ENCODE data around the gene CEP41.
"Not testable (repeated sequence)": the region's sequence is repeated elsewhere in the genome, so short reads cannot be mapped to it uniquely, and the experiment has no call there.

CEP41 gene

DNA sequence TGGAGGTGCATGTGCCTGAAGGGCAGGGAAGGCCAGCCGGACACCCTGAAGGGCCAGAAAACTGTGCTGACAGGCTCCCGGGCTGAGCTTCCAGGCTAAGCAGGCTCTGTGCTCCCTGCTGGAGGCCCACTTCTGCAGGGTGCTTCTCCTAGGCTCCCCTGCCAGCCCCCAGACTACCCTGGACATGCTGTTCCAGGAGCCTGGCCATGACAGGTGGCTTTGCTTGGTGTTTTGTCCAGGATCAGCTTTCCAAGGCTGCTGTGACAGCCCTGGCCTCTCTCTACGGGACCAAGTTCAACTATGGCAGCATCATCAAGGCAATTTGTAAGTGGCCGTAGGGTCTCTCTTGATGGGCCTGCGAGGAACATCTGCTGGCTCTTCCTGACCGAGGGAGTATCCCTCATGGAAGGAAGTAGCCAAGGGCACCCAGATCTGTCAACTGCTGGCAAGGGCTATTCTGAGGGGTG is 55.2 kb downstream of the CEP41 start:
- no peak for DNase-seq

DNA sequence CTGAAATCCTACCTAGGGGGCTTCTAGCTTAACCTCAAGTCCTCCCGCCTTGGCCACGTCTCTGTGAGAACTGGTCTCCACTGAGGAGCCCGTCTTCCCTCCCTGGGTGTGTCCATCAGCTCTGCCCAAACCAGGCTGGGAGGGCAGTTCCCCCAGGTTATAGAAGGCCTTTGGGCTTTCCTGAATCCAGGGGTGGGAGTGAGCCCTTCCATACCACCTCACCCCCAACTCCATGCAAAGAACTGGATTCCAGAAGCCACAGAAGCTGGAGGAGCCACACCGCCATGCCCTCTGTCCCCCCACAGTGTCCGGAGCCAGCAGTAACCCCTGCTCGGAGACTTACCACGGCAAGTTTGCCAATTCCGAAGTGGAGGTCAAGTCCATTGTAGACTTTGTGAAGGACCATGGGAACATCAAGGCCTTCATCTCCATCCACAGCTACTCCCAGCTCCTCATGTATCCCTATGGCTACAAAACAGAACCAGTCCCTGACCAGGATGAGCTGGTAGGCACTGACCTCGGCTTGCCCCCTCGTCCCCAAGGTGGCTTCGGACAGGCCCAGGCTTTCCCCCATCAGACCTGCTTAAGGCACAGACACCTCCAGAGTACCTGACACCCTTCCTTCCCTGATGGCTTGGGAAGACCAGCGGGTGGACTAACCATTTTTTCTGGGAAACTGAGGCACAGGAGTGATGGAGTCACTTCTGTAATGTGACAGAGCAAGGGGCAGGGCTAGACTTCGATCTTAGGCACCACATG is 55.8 kb downstream of the CEP41 start:
- DNase-seq = no peak

DNA sequence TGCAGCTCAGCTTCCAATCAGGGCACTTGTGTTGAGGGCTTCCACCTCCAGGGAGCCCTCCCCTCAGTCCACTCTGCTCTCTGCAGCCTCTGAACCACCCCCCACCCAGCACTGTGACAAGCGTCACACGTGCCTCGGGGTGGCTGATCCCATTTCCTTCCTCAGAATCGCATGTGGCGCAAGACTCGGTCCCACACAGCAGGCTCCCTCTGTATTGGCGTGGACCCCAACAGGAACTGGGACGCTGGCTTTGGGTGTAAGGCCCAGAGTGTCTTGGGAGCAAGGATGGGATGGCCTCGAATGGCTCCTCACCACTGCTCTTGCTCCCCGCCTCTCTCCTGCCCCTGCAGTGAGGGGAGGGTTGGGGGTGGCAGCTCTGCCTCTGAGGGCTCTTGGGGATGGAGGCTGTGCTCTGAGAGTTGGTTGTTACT is 56.4 kb downstream of the CEP41 start:
- no peak for DNase-seq

DNA sequence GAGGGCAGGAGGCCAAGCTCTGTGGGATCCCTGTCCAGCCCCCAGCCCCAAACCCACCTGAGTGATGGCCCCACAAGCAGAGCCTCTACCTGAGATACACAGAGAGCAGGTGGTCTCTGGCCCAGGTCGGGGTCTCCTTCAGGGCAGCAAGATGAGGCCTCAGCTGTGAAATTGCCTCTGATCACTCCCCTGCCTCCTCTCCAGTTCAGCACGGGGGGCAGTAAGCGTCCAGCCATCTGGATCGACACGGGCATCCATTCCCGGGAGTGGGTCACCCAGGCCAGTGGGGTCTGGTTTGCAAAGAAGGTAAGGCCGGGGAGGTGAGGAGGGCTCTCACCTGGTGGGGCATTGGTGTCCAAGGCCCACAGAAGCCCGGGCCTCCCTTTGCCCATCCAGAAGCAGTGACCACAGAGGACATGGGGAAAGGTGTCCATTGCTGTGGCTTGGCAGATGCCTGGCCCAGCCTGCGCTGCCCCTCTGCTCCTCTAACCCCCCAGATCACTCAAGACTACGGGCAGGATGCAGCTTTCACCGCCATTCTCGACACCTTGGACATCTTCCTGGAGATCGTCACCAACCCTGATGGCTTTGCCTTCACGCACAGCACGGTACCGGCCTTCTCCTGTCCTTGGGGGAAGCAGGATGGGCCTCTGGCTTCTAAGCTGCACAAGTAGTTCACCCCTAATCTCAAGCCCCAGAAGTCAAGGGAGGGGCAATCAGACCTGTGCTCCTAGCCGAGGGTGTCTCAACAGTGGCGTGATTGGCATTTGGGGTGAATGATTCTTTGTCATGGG is 57.4 kb downstream of the CEP41 start:
- DNase-seq = no peak

DNA sequence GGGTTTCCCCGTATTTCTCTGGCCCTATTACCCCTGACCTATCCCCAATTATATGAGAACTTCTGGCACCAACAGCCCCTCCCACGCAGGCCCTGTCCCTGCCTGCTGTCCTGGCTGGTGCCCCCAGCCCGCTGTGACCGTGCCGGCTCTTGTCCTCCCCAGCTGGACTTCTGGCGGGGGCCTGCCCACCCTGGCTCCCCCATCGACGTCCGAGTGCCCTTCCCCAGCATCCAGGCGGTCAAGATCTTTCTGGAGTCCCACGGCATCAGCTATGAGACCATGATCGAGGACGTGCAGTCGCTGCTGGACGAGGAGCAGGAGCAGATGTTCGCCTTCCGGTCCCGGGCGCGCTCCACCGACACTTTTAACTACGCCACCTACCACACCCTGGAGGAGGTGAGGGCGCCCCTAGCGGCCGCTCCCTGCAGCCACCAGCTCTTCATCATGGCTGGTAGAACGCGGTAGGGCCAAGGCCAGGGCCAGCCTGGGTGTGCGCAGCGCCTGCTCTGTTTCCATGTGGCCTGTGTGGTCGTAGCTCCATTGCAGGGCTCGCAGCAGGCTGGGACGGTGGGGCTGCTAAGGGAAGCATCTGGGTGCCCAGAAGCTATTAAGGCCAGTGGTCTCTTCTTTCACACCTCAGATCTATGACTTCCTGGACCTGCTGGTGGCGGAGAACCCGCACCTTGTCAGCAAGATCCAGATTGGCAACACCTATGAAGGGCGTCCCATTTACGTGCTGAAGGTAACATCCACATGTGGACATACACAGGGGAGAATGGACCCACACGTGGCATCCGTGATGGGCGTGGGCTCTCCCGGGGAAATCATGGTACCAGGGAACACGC is 59.1 kb downstream of the CEP41 start:
- no peak for DNase-seq

DNA sequence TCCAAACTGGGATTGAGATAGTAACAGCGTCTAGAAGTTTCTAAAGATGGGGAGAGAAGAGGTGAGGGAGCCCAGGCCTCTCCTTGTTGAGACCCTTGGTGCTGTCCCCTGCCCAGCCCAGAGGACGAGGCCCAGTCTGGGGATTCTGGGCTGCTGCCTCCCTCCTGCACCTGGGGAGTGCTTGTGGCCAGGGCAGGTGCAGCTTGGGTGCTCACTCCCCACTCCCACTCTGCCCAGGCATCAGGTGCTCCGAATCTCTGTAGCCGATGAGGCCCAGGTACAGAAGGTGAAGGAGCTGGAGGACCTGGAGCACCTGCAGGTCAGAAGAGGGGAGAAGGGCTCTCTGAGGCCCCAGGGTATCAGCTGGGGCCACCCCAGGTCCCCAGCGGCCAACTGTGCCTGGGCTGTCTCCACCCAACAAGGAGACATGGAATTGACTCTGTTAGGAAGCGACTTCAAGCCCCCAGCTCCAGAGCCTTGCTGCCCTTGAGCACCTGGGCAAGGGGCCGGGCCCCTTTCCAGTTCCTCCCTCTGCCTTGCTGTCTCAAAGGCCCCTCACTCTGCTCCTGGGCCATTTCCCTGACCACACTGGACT is 59.9 kb downstream of the CEP41 start:
- DNase-seq = no peak

DNA sequence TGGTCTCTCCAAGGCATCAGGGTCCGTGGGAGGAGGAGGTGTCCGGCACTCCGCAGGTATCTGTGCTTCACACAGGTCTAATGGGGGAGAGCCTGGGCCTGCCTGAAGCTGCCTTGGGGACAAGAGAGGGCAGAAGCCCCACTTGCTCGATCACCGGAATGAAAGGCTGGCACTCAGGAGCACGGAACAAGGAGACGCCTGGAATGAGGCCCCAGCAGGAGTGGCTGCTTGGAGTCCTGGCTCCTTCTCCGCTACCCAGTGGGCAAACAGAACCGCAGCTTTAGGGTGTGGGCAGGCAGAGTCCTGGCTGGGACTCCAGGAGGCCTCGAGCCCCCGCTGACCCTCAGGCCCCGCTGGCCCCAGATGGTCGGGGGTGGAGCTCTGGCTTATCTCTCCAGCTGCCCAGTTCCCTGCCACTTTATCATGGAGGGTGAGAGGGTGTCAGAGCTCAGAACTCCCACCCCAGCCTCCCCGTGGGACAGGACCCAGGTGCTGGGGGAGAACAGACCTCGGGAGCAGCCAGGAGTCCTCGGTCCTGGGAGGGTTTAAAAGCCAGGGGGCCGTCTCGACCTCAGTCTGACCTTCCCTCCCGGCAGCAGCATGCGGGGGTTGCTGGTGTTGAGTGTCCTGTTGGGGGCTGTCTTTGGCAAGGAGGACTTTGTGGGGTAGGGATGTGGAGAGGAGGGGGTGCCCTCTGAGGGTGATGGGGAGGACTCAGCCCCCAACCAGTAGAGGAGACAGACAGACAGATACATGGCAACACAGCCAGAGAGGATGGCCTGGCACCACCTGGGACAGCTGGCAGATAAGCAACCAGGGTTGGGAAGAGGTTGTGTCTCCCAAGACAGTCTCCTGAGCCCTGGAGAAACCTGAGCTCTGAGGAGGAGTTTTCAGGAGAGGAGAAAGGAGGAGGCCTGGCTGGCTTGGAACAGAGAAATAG is 60.6 kb downstream of the CEP41 start, which contains the start of gene CPA1:
Gene CPA1, plus strand, starts transcription at position 574 of the 940 bp plus-strand sequence. Its CDS starts 27 bp downstream, at position 601.
- no peak for DNase-seq

DNA sequence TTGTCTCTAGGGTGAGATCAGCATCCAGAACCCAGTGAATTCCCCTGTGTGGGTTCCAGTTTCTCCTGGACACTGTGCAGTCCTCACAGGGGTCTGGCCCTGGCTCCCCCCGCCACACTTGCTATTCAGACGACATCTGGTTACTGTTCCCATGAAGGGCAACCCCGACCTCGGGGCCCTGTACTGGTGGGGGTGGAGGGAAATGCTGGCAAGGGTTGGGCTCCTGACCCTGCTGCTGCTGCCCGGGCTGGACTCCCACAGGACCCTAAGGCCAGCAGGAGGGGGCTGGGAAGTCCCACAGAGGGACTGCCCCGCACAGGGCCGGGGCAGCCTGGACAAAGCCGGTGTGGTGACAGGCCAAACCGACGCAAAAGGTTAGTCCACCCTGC is 61.3 kb downstream of the CEP41 start:
- no peak for DNase-seq

DNA sequence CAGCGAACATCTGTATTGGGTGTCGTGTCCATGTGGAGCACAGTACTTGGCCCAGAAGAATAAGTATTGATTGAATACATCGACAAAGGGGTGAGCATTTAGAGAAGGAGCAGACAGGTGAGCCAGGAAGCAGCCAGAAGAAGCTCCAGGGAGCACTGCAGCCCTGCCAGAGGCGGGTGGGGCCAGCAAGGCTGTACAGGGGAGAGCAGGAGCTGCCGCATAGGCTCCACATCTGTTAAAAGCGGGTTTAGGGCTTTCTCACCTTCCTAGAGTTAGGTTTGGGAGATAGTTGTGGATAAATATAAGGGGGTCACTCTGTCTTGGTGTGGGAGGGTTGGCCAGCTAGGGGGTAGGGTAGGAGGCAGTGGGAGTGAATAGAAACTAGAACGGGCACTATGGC is 61.8 kb downstream of the CEP41 start:
- no peak for DNase-seq

DNA sequence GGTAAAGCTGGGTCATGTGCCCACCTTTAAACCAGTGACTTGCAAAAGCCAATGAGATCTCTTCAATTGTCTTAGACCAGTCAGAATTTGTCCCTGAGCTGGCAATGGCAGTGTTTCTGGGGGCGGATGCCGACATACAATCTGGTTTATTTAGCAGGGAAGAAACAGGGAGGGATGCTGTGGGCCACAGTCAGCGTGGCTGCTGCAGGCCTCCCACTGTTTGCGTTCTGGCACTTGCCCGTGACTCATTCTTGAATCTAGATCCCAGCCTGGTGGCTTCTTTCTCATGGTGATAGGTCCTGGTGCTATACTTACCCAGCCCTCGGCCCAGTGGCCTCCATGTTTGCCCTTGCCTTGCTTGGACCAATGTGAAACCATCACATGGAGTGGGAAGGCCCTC is 63.6 kb downstream of the CEP41 start:
- DNase-seq = no peak

DNA sequence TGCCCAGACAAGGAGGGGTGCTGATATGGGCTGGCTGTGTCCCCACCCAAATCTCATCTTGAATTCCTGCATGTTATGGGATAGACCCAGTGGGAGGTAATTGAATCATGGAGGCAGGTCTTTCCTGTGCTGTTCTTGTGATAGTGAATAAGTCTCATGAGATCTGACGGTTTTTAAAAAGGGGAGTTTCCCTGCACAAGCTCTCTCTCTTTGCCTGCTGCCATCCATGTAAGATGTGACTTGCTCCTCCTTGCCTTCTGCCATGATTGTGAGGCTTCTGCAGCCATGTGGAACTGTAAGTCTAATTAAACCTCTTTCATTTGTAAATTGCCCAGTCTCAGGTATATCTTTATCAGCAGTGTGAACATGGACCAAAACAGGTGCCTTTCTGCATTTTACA is 64.4 kb downstream of the CEP41 start:
- DNase-seq = not testable (repeated sequence)

DNA sequence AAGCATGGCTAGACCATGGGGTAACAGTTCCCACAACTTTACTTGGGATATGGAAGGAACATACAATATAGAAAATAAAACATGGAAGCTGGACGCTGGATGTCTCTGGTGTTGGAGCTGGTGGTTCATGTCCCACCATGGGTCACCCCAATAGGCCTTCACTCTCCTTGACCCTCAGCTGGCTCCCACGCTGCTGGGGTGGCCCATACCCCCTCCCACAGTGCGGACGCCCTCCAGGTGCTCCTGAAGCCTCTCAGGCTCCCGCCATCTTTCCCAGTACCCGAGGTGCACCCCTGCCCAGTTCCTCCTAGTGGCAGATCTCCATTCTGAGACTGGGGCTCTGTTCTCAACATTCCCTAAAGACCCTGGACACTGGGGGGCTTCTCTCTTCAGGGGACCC is 66.3 kb downstream of the CEP41 start:
- DNase-seq = no peak

DNA sequence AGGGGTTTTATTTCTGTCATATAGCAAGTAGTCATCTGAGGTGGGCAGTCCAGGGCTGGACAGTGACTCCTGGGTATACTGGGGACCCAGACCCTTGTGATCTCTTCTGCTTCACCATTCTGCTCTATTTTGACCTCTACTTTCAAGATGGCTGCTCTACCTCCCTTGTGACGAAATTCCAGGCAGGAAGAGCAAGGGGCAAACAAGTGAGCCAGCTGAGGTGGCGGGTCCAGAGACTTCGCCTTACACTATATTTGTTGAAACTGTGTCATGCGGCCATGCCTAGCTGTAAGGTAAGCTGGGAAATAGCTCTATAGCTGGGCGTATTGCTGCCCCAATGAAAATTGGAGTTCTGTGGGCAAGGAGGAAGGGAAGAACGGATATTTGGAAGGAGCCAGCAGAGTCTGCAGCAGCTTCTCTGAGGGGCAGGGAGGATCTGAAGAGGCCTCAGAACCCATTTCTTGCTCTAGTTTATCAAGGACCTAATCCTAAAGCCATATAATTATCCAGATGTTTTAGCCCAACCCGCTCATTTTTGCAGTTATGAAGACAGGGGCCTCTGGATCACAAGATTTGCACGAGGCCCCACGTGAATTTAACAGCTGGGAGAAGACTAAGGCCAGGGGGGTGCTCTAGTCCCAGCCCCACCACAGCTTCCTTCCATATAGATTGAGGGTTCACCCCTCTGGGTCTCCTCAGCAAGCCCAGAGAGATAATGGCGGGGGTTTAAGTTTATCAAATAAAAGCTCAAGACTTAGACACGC is 68.2 kb downstream of the CEP41 start:
- no peak for DNase-seq

DNA sequence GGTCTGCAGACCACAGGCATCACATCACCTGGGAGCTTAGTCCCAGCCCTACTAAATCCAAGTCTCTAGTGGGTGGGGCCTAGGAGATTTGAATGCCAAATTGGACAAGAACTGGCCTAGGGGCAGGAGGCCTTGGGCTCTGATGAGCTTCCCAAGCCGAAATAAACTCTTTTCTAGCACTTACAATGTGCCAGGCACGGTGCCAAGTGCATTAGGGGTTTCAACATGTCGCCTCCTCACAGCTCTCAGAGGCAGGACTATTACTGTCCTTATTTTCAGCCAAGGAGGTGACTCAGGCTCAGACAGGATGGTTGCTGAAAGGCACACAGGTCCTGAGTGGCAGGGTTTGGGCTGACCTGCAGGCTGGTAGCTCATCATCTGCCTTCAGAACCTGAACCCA is 69.8 kb downstream of the CEP41 start:
- peak; percentile 68 for DNase-seq

DNA sequence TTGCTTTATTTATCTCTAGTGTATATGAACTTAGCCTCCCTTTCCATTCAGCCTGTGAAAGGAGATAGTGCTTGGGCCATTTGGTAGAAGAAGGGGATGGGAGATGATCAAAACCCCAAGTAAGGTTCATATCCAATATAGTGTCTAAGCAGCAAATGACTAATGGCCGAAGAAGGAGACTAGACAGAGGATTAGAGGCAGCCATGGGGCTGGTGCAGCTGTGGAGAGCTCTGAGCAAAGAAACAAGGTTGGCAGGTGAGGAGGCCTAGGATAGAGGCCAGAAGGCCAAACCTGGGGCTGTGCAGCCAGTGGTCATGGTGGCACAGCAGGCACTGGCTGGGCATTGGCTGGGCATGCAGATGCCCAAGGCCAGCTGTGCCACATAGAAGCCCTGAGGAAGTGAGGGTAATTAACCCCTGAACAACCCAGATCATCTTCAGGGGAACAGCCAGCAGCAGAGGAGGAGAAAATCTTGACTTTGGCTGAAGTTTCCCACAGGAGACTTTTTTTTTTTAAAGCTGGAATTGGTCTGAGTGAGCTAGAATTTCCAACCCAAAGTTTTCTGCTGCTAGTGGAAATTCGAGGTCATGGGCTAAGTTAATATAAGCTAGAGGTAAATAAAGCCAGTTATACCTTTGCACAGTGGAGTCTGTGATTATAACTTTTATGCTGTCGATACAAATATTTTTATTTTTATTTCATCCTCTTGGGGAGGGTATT is 70.8 kb downstream of the CEP41 start:
- peak; percentile 49 for DNase-seq

DNA sequence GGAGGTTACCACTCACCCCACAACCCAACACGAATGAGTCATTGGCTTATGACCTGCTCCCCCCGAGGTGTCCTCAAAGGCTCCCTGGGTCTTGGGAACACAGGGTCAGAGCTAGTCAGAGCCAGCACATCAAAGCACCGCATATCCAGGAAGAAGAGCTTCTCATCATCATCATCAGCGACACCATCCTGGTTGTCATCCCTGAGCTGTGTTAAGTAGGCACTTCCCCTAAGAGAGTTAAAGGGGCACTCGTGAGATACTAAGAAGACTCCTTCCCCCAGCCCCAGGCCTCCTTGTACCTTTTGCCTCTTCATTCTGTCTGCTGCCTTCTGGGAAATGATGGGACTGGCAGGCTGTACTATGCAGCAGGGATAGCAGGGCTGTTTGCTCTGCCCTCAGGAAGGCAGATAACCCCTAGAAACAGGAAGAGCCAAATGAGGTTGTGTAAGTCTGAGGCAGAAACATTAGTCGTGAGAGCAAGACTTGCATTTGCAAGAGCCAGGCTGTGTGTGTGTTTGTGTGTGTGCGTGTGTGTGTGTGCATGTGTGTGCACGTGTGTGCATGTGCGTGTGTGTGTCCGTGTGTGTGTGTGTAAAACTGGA is 71.6 kb downstream of the CEP41 start:
- peak; percentile 95 for DNase-seq

DNA sequence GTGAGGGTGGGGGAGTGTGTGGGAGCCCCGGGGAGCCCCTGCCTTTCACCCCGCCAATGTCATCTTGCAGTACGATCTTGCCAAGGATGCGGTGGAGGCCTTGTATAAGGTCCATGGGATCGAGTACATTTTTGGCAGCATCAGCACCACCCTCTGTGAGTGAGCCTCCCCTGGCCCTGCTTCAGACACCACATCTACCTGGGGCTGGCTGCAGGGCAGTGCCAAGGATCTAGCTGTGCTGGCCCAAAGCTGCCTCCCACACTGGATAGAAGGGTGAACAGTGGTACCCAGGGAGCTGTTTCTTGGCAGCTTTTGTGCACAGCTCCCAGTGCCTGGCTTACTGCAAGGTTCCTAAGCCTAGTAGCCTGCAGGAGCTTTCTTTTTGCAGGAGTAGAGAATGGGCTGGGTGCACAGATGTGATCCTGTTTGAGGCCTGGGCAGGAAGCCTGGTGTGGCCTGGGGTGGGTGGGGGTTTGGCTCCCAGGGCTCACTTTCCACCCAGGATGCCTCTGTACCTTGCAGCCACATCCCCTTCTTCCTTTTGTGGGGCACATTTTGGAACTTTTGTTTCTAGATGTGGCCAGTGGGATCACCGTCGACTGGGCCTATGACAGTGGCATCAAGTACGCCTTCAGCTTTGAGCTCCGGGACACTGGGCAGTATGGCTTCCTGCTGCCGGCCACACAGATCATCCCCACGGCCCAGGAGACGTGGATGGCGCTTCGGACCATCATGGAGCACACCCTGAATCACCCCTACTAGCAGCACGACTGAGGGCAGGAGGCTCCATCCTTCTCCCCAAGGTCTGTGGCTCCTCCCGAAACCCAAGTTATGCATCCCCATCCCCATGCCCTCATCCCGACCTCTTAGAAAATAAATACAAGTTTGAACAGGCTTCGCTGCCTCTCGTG is 72.7 kb downstream of the CEP41 start:
- DNase-seq = no peak

DNA sequence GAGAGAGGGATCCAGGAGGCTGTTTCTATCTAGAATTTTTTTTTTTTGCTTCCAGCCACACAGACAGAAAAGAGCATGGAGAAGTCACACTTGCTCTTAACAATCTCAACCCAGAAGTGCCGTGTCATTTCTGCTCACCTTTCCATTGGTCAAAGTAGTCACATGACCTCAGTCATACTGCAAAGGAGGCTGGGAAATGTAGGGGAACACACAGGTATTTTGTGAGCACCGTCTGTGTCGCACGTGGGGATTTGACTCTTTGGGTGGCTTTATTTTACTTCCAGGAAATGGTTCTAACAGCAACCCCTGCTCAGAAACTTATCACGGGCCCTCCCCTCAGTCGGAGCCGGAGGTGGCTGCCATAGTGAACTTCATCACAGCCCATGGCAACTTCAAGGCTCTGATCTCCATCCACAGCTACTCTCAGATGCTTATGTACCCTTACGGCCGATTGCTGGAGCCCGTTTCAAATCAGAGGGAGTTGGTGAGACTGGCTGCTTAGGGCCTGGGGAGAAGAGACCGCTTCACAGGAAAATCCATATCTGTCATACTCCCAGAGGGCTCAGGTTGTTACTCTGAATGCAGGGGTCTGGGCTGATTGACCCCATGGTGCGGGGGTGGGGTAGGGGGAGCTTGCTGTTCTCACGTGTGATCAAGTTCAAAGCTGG is 73.6 kb downstream of the CEP41 start:
- no peak for DNase-seq

Data from fibroblast of upper back skin (primary cell).